Epithelial cell of esophagus (primary cell): Measurements from ENCODE around the gene NCK2.

Source experiments
- DNase-seq: peaks from one replicate; pipeline ENCODE4 v3.0.0; 2010; ENCODE audit warnings: low read depth
- H3K4me3 ChIP-seq: 2 replicates; pipeline ENCODE4 v1.5.1; 2011; ENCODE audit warnings: mild to moderate bottlenecking, low read length, control low read depth
- CTCF ChIP-seq: IDR thresholded peaks from 2 replicates; pipeline ENCODE4 v1.5.1; 2011; ENCODE audit warnings: low read depth, mild to moderate bottlenecking, low read length, control low read depth, inconsistent platforms; ENCODE audit not compliant: insufficient read depth; ENCODE audit errors: missing control alignments

NCK2 gene

GRCh38 chr2:105778080-105778607 is 33.4 kb downstream of the NCK2 start:
- TF ChIP-seq CTCF = no peak
- no peak for DNase-seq
- H3K4me3 ChIP-seq = no peak overlapping the region

DNA sequence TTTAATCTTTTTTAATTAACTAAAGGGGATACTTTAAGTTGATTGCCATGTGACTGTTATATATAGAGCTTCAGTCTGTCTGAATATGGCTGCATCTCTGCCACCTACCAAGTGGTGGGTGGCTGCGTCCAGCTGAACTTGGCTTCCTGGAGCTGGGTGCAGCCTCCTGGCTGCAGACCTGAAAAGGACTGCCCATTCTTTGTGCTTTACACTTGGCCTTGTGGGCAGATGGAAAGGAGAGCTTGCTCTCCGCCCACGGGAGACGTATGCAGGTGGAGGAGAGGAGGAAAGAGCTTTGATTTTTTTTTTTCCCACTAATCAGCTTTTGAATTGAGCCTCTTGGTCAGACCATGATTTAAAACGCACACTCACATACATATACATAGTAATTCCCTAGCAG is 34.7 kb downstream of the NCK2 start:
- no peak overlapping the region for H3K4me3 ChIP-seq
- DNase-seq = no peak
- TF ChIP-seq CTCF = no peak

- no peak for TF ChIP-seq CTCF
- no peak for DNase-seq
- no peak overlapping the region for H3K4me3 ChIP-seq
Measured at GRCh38 chr2:105780606-105781005, 35.9 kb downstream of the NCK2 start.

GRCh38 chr2:105781274-105781978 is 36.7 kb downstream of the NCK2 start:
- no peak overlapping the region for H3K4me3 ChIP-seq
- peak; percentile 22 for DNase-seq
- TF ChIP-seq CTCF = no peak

- H3K4me3 ChIP-seq = no peak overlapping the region
- DNase-seq = no peak
- peak; percentile 35 for TF ChIP-seq CTCF
Measured at GRCh38 chr2:105782123-105782522, 37.4 kb downstream of the NCK2 start.

DNA sequence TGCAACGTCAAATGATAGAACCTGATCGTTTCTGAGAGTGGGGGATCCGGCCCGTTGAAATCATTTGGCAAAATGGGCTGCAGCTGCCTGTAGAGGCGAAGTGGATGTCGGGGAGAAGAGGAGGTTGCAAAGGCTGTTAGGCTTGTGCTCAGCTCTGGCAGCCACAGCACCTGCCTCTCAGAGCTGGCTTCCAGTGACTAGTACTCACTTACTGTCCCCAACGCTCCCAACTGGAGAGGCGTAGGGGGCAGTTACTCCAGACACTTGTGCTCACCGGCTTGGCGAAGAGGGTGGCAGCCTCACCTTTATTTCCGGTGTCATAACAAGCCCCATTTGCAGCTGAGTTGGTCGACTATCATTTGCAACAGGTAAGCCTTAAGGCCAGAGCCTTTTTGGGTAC is 37.9 kb downstream of the NCK2 start:
- no peak for DNase-seq
- TF ChIP-seq CTCF = no peak
- H3K4me3 ChIP-seq = no peak overlapping the region
